NCI-H1417 treated with DMSO at 0.1 percent for 48 hours (cell line): ENCODE results near the gene RANGAP1.
"Not testable (repeated sequence)": the region's sequence is repeated elsewhere in the genome, so short reads cannot be mapped to it uniquely, and the experiment has no call there.

Experiments
- DNase-seq: peaks from one replicate; lab custom pipeline; 2025; lab: John Stamatoyannopoulos, UW

RANGAP1 gene

DNA sequence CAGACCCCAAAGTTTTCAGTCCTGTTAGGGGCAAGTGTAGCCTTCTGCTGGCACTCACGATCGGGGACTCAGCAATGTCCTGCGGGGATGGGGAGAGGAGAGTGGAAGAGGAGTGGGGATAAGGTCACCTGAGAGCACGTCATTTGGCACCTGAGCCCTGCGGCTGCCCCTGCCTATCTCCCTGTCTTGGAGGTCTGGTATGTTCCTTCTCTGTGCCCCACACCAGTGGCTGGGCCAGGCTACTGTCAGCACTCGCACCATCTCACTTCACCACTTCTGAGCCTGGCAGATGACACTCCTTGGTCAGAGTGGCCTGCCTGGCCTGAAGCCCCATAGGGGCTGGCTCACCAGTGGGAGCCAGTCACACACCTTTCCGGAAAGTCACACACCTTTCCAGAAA, 25.1 kb downstream of the RANGAP1 start:
- no peak for DNase-seq

DNA sequence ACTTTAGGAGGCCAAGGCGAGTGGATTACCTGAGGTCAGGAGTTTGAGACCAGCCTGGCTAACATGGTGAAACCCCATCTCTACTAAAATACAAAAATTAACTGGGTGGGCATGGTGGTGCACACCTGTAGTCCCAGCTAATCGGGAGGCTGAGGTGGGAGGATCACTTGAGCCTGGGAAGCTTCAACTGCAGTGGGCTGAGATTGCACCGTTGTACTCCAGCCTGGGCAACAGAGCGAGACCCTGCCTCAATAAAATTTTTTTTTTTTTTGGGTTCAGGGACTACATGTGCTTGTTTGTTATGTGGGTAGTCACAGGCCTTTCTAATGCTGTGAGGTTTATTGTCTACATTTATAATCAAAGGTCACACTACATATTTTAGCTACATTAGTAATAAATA, 26.2 kb downstream of the RANGAP1 start:
- not testable (repeated sequence) for DNase-seq

- no peak for DNase-seq
Observed at GRCh38 chr22:41257696-41258095, 28.3 kb downstream of the RANGAP1 start.

- no peak for DNase-seq
Observed at GRCh38 chr22:41256254-41257253, 29.4 kb downstream of the RANGAP1 start.

DNA sequence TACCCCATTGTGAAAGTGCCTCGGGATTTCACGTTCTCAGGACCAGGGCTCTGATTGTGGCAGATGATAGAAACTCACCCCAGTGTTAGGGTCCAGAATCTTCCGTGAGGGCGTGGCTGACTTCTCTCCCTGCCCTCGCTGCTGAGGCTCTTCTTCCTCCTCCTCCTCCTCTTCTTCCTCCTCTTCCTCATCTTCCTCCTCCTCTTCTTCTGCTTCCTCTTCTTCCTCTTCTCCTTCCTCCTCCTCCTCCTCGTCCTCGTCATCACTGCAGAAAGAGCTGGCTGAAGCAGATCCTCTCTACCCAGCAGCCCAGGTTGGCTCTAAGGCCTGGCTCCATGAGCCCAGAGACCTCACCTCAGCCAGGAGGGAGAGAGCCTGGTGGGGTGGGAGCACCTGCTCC, 31.8 kb downstream of the RANGAP1 start:
- DNase-seq, result no peak

DNA sequence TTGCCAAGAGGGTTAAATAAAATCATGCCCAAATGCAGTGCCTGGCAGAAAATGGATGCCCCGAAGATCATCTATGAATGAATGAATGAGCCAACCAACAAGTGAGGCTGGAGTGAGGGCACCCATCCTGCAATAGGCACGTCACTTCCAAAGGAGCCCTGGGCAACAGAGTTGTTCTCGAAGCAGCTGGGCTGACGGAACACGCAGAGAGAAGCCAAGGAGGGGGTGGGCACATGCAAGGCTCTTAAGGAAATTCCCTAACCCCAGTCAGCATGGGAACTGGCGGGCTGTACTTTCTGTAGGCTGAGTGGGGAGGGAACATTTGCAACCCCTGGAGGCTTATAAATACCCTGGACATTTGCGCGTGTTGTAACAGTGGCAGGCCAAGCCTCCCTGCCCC, 33.6 kb downstream of the RANGAP1 start:
- no peak for DNase-seq

- DNase-seq, result no peak
Observed at GRCh38 chr22:41250127-41250526, 35.9 kb downstream of the RANGAP1 start.

DNA sequence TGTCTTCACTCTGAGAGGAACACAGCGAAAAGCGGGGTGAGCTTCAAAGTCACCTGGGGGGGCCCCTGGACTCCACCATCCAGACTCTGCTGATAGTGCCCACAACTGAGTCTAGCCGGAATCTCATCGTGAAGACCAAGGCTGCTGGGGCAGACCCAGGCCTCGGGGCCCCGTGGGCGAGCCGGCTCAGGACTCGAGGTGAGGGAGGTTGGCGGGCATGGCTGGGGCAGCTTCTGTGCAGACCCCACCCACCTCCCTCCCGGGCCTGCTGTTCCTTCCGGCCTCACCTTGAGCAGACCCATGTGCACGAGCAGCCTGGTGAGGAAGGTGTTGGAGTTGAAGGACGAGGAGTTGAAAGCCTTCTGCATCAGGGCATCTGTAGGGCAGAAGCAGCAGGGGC, 36.5 kb downstream of the RANGAP1 start:
- no peak for DNase-seq

DNA sequence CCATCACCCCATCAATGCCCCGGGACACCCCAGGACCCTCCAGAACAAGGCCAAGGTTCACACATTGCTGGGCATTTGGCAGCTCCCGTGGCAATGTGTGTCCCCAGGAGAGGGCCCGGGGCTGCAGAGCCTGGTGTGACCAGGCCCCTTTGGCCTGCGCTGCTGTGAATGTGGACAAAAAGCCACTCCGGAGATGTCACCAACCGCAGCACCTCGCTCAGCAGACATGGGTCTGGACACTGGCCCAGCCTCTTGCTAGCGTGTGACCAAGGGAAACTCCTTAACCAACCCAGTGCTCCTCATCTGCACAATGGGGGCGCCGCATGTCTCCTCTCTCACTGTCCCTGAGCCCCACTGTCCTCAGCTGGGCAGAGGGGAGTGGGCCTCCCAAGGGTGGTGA, 37.2 kb downstream of the RANGAP1 start:
- DNase-seq, result no peak

DNA sequence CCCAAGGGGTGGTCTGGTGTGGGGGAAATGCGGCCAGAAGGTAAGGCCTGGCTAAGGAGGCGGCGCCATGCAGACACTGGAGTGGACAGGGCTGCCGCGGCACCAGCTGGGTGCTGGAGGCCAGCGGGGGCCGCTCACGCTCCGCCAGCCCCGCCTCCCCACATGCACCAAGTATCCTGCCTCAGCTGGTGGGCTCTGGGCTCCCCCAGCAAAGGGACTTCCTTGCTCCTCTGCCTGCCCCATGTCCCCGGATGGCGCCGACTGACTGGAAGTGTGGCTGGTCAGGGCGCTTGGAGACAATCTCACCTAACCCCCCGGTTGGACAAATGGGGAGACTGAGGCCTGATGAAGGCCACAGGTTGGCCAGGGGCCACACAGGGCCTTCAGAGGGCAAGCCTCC, 37.7 kb downstream of the RANGAP1 start:
- DNase-seq, result no peak

- DNase-seq, result no peak
Observed at GRCh38 chr22:41247703-41248102, 38.3 kb downstream of the RANGAP1 start.

DNA sequence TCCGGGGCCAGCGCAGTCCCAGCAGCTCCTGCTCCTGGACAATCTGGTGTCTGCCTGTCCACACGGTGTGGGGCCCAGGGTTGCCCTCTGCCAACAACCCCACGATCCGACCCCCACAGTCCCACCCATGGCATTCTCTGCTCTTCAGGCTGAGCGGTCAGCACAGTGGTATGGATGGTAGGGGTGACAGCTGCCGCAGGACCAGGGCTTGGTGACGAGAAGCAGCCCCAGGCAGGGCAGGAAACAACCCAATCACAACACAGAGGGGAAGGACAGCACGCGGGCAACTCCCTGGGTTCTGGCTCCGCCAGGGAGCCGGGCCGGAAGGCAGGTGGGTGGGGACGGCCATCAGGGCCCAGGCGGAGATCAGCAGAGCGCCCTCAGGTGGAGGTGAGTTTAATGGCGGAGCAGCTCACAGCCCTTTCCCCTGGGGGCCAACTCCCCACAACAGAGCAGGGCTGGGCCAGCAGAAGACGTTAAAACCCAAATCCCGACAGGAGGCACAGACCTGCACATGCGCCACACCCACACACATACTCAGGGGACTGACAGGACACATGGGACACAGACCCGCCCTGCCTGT, 40.0 kb downstream of the RANGAP1 start:
- DNase-seq, result no peak

GRCh38 chr22:41243361-41243760, 42.6 kb downstream of the RANGAP1 start:
- no peak for DNase-seq

GRCh38 chr22:41242396-41243117, 43.4 kb downstream of the RANGAP1 start:
- no peak for DNase-seq

DNA sequence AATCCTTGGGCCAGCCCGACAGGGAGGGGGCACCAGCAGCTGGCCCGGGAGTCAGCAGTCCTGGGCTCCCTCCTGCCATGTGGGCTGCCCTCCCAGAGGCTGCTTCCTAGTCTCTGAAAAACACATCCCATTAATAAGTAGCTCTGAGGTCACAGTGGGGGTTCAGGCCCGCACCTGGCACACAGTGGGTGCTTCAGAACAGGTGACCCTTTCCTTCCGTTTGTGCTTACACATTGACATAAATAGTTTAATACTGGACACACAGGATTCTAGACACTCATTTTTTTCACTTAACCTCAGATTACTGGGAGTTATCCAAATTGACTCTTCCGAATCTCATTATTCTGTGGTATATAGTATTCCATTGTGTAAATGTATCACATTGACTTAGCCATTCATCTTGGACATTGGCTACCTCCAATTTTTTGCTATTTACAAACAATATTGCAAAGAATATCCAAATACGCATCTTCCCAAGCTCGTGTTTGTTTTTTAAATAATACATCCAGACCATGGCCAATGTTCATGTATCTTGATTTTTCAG, 44.8 kb downstream of the RANGAP1 start:
- no peak for DNase-seq

- DNase-seq, result no peak
Observed at GRCh38 chr22:41240377-41241132, 45.4 kb downstream of the RANGAP1 start, which contains the start of gene CHADL. TSS of gene CHADL (minus strand) at chr22:41240931. CDS start at chr22:41240881, 50 bp downstream.

- no peak for DNase-seq
Observed at GRCh38 chr22:41239443-41240128, 46.4 kb downstream of the RANGAP1 start.

GRCh38 chr22:41238570-41239442, 47.2 kb downstream of the RANGAP1 start:
- no peak for DNase-seq

GRCh38 chr22:41237707-41238569, 48.0 kb downstream of the RANGAP1 start:
- no peak for DNase-seq
